Stimulated activated CD4-positive, alpha-beta T cell treated with anti-CD3 and anti-CD28 coated beads, TNF-alpha, amount 100 ng/mL, for 1 hour (primary cell): Measurements from ENCODE around the gene SMYD4.
"Not testable (repeated sequence)": the region's sequence is repeated elsewhere in the genome, so short reads cannot be mapped to it uniquely, and the experiment has no call there.

ENCODE experiments used
- DNase-seq, 3 donors: peaks; one replicate each; pipeline ENCODE4 v3.0.0-alpha.2; 2020; ENCODE audit warnings: low read depth in 3 of 3, low spot score in 1 of 3

The SMYD4 gene

DNA sequence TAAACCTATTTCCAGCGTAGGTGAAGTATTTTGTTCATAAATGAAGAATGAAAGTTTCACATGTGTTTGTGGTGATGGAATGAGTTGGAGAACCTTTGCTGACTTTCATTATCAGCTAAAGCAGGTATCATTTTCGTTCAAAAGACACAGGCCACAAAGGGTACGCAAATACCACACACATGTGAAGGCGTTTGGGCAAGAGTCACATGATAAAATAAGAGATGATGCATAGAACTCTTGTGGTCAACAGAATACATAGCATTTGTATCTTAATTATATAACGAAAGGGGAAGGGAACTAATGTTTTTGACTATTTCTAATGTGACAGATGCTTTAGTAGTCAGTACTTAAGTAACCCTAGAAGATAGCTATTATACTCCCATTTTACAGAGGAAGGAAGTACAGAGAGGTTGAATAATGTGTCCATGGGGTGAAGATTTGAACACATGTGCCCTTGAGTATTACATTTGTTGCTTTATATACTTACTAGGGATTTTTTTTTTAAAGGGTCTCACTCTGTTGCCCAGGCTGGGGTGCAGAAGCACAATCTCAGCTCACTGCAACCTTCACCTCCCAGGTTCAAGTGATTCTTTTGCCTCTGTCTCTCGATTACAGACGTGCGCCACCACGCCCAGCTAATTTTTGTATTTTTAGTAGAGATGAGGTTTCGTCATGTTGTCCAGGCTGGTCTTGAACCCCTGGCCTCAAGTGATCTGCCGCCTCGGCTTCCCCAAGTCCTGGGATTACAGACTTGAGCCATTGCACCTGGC lies 4.9 kb upstream of the SMYD4 start:
- DNase-seq: no peak

DNA sequence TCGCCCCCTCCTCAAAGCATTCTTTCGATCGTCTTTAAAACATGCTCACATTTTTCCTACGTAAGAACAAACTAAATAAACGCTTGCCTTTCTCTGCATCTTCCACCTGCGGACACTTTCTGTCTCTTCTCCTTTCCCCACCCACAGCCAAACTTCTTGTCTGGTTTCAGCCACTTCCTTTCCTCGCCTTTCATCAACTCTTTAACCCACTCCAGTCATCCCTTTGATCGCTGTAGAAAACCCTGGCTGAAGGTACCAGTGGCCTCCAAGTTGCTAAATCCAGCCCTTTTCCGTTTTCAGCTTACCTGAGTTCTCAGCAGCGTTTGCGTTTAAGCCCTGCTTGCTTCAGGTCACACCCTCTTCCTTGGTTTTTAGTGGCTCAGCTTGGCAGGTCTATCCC lies 586 bp upstream of the SMYD4 start:
- DNase-seq: no peak

DNA sequence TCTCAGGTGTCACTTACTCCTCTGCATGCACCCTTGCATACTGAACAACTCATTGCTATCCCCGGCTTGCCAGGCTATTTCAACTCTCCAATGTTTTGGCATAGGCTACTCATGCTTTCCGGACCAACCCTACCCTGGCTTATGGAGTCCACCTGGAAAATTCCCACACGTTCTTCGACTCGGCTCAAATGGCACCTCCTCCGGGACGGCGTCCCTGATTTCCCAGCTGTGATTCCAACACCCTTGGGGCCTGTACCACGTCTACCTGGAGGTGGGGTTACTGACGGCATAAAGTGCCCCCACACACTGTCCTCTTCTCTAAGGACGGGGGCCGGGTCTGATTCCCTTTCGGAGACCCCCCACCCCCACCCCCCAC lies 498 bp downstream of the SMYD4 start:
- no peak for DNase-seq

DNA sequence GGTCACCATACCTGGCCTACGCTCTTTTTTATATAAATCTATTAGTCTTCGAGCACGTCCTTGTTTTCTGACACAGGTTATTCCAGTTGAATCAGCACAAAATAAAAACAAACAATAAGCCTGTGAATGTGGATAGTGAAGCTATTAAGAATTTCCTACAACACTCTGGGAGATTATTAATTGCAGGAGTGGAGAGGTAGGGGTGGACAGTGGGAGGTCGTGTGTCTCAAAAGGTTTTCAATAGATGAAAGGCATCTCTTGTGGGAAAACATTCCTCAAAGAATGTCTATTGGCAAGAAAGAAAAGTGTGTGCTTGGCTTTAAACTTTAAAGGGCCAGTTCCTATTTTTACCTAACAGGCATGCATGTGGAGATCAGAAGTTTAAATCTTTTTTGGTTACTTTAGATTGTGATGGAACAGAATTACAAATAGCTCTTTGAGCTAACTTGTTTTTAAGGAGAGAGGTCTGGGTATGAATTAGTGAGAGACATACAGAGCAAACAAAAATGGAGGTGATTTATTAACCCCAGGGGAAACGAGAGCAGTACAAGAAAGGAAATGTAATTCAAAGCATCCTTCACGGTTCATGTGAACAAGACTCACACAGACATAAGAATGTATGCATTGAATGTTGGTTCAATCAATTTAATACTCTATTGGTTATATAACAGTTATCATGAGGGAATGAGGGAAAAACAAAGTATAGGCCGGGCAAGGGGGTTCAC lies 9.0 kb downstream of the SMYD4 start:
- DNase-seq: no peak

DNA sequence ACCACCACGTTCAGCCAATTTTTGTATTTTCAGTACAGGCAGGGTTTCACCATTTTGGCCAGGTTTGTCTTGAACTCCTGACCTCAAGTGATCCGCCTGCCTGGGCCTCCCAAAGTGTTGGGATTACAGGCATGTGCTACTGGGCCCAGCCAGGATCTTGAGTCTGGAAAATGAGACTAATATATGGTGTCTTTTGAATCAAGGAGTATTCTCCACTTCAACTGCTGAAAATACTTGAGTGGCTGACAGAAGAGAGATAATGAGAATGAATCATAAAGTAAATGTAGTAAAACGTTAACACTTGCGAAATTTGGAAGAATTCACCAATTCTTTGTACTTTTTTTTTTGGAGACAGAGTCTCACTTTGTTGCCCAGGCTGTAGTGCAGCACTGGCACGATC lies 16.6 kb downstream of the SMYD4 start:
- DNase-seq: no peak

DNA sequence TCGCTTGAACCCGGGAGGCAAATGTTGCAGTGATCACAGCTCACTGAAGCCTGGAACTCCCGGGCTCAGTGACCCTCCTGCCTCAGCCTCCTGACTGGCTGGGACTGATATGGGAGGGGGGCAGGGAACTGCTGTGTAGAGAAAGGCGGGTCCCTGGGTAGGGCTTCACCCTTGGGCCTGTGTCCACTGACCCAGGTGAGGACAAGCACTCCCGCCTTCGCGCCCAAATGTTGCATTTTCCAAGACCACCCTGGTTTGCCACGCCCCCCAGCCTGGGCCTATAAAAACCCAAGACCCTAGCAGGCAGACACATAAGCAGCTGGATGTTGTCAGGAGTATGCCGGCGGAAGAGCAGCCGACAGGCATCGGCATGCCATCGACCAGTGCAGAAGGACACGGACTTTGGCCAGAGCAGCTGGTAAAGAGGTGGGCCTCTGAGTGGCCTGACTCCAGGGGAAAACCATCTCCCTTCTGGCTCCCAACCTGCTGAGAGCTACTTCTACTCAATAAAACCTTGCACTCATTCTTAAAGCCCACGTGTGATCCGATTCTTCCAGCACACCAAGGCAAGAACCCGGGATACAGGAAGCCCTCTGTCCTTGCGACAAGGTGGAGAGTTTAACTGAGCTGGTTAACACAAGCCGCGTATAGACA lies 19.1 kb downstream of the SMYD4 start:
- DNase-seq: no peak

DNA sequence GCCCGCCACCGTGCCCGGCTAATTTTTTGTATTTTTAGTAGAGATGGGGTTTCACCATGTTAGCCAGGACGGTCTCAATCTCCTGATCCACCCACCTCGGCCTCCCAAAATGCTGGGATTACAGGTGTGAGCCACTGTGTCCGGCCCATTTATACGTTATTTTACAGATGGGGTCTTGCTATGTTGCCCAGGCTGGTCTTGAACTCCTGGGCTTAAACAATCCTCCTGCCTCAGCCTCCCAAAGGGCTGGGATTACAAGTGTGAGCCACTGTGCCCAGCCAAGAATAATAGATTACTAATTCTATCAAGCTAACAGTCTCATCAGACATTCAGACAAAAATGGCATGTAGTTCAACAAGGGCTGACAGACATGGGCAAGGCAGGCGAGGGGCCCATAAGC lies 19.9 kb downstream of the SMYD4 start:
- DNase-seq: not testable (repeated sequence)

DNA sequence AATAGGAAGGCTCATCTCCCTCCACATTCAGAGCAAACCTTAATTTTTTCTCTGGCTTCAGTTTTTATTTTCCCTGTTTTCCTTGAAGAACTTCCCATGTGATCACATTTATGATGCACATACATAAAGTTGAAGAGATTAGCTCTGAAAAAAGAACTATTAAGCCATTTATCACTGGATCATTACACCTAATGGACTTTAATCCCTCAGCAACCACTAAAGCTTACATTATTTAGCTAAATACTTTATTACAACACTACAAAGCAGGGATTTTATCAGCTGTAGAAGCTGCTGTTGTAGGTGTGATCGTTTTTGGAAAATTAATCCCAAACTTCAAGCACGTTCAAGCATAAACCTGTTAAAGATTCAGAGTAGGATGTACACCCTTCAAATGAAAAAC lies 21.1 kb downstream of the SMYD4 start:
- no peak for DNase-seq

DNA sequence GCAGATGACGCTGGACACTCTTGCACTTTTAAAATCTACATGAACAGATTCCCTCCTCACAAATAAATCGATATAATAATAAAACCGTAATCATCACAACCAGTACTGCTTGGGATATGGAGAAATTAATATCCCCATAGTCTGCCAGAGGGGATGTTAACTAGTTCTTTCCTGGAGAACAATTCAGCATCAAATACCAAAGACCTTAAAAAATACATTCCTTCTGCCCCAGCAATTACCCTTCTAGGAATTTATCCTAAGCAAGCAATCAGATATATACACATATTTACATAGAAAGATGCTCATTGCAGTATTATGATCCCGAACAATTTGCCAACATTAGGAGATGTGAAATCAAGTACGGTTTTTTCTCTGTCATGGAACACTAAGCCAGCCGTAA lies 21.8 kb downstream of the SMYD4 start:
- no peak for DNase-seq

DNA sequence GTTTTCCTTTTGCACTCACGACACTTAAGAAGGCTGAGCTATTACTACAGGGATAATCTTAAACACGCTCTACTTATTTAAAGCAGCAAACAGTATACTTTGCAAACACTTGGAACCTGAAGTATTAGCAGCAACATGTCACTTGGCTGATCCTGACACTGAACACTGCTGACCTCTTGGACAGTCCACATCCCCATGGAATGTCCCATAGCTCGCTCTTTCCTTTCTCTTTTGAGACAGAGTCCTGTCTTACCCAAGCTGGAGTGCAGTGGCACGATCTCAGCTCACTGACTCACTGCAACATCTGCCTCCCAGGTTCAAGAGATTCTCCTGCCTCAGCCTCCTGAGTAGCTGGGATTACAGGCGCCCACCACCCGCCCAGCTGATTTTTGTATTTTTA lies 26.4 kb downstream of the SMYD4 start:
- no peak for DNase-seq

DNA sequence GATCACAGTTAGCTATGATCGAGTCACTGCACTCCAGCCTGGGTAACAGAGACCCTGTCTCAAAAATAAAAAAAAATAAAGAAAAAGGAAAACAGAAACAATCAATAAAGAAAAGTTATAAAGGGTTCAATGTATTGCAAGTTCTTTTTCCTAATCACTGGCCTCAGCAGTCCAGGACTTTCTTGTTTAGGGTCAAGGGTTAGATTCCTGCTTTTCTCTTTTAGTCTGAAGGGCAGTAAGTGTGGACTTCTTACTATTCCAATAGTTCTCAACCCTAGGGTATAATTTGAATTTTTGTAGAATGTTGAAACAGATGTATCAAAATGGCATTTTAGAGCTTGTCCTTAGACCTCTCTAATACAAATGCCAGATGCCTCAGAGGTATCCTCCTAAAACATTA lies 27.3 kb downstream of the SMYD4 start:
- no peak for DNase-seq

DNA sequence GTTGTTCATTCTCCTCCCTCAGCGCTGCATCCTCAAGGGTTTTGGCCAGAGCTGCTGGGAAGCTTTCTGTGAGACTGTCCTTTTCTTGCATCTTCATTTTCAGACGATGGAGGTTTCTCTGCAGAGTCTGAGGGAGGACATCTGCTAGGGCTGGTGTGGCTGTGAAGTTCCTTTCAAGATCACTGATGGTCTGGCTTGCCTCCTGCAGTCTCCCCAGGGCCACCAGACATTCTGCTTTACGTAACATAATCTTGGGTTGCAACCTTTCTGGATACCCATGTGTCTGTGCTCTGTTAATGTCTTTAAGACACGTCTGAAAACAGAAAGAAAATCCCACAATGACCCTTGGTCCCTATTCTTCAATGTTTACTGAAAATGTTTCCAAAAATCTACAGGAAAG lies 29.0 kb downstream of the SMYD4 start:
- no peak for DNase-seq

DNA sequence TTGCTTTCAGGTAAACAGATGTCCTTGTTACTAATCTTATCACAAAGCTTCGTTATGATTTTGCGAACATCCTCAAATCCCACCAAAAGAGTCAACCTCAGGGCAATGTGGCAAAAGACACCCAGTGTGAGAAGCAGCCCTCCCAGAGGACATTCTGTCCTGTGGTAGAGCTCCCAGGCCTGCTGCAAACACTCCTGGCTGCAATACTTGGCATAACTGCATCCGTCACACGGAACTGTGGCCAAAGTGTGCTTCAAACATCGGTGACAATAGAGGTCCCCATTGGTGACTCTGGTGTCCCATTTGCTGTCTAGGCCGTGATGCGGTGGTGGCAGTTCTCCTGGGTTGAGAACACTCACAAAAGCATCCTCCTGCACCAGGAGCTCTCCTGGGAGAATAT lies 29.5 kb downstream of the SMYD4 start:
- DNase-seq: no peak

DNA sequence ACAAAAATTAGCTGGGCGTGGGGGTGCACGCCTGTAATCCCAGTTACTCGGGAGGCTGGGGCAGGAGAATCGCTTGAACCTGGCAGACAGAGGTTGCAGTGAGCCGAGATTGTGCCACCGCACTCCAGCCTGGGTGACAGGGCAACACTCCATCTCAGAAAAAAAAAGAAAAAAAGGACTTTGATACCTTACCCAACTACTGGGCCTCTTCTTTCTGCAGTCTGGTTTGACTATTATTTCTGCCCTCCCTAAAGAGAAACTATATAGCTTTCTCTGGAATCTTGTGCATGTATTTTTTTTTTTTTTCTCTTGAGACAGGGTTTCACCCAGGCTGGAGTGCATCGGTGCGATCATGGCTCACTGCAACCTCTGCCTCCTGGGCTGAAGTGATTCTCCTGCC lies 31.9 kb downstream of the SMYD4 start:
- not testable (repeated sequence) for DNase-seq

DNA sequence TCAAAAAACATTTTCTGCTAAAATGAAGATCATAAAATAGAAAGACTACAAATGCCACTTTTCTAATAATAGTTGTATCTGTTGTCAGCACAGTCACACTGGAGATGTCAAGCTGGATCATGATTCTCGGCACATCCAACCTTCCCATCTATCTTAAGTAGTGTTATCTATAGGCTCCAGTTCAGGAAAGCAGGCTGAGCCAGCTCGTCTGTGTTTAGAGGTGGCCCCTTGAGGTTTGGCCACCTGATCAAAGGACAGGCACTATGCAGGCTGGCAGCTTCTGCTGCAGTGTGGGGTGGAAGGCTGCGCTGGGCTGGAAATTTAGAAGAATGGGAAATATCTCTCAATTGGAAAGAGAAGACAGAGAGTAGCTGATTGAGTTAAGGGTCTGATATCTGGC lies 32.4 kb downstream of the SMYD4 start:
- DNase-seq: no peak

DNA sequence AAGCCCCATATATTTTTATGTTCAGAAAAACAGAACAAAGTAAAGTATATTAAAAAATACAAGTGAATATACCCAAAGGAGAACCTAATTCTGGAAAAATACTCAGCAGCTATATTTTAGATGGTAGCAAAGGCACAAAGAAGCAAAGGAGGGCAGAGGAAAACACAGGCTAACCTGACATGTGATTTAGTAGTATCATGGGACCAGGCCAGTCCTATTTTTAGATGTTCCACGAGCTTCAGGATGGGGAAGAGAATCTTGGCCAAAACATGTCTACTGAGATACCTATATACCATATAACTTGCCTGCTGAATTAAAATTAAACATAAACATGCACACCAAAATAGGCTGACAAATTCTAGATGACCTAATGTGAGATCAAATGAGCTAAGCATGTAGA lies 32.9 kb downstream of the SMYD4 start:
- DNase-seq: no peak

DNA sequence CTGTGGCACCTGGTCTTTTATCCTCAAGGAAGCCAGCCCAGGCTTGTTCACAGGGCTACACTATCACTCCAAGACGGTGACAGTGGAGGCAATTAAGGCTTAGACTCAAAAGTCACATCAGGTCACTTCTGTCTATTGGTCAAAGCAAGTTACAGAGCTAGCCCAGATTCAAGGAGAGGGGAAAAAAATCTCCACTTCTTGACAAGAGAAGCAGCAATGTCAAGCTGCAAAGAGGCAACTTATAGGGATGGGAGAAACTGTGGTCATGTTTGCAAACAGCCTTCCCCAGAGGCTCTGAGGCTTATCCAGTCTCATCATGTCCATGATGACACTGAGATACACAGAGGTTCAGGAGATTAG lies 36.3 kb downstream of the SMYD4 start:
- DNase-seq: no peak

DNA sequence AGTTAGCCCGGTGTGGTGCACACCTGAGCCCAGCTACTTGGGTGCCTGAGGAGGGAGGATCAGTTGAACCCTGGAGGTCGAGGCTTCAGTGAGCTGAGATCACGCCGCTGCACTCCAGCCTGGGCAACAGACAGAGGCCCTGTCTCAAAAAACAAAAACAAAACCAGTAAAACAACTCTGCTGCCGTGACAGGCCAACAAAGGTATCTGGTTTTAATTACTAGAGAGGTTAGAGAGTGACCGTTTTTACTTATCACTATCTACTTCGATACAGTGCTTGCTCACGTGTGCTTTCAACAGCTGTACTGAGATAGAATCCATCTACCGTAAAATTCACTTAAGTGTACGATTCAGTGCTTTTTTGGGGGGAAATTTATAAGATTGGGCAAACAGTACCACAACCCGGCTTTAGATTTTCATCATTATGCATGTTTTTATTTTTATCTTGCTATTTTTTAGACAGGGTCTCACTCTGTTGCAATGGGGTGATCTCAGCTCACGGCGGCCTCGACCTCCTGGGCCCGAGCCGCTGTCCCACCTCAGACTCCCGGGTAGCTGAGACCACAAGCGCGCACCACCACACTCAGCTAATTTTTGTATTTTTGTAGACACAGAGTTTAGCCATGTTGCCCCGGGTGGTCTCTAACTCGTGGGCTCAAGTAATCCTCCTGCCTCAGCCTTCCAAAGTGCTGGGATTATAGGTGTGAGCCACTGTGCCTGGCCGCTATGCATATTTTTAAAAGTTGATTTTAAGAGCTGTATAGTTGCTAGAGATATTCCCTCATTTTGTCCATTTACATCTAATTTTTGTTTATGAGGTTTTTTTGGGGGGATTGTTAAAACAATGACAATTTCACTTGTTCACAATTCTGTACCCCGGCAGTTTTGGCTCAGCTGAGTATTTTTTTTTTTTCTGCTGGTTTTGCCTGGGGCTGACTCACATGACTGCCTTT lies 36.9 kb downstream of the SMYD4 start:
- DNase-seq: no peak

DNA sequence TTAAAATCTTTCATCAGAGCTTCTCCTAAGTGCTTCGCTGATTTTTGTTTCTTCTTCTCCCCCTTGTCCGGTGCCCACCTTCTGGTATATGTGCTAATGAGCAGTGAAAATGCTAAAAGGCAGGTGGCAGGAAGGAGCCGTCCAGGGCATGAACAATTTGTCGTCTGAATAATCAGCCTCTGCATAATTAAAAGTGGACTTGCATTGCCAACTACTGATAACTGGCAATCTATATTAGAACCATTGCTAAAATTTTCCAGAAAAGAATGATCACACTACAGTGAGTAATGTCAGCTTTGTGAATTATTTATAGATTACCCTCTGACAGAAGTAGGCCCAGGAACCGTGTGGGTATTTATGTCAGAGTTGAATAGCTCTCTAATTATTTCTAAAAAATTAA lies 39.8 kb downstream of the SMYD4 start:
- no peak for DNase-seq

DNA sequence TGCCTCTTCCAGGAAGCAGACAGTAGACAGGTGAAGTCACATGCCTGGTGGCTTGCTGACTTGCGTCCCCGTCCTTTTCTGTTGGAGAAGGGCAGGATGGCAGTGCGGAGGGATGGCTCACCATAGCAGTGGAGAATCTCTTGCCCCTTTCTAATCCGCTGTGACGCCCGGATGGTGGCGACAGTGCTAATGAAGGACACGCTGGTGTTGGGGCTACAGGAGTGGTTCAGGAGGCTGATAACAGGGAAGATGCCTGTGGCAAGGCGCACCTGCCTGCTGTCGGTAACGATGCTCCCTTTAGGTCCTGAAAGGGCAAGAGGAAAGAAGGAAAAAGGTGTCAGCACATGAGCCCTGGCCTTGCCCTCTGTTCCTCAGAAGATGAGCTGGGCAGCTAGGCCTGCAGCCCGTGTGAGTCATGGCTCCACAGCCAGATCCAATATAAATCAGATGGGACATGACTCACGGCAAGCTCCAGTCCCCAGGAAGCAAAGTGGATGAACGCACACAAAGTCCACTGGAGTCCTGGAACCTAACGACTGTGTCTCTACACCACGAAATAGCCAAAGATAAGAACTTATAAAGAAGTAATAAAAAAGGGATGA lies 42.3 kb downstream of the SMYD4 start:
- no peak for DNase-seq

DNA sequence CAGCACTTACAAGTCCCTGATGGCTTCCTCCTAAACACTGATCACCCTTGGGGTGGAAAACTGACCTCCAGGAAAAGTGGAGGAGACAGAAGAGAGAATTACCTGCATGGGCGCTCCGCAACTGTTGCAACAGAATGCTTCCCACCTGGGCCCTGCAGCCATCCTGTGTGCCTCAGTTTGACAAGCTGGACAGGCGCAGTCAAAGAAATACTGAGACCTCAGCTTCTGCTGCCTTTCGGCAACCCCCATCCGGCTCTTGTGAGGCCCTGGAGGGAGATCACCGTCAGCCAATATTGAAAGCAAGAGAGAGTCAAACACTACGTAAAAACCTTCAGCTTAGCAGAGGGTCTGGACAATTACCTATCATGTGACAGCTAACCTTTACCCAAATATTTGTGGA lies 43.0 kb downstream of the SMYD4 start:
- DNase-seq: no peak
